ENCODE data around the gene BCL2L1. TPM values are rescaled to one million over a fixed set of nuclear protein-coding genes. Genes with fewer than 3 reads are reported as not detected.
"Not testable (repeated sequence)": the region's sequence is repeated elsewhere in the genome, so short reads cannot be mapped to it uniquely, and the experiment has no call there.

Gene BCL2L1
- 54.8 TPM for total RNA-seq
- long read RNA-seq, partial matches to known transcripts, result 0 of 29 reads
- long read RNA-seq, other reads (novel, unspliced or antisense), result 25 of 29 reads

GRCh38 chr20:31722257-31723068 lies at the start of gene BCL2L1:
BCL2L1 (minus strand) TSS chr20:31722868; CDS start chr20:31722218, 650 bp downstream.
- intact Hi-C loops (cut with micrococcal nuclease), result loop anchor here (5.0 kb wide), 1 partner anchor 60 kb away; no protein-coding TSS in a partner anchor
- DNase-seq (peak; percentile 92), ATAC-seq (peak; percentile 85)

GRCh38 chr20:31770243-31770642 lies 47.6 kb upstream of the BCL2L1 start:
- no peak for ATAC-seq
- intact Hi-C loops (cut with micrococcal nuclease), result no loop called here
- DNase-seq, result no peak

GRCh38 chr20:31769681-31770080 lies 47.0 kb upstream of the BCL2L1 start:
- intact Hi-C loops (cut with micrococcal nuclease), result no loop called here
- ATAC-seq (no peak), DNase-seq (no peak)

- intact Hi-C loops (cut with micrococcal nuclease), result no loop called here
- DNase-seq (no peak), ATAC-seq (no peak)
Measured at GRCh38 chr20:31767805-31768204, 45.1 kb upstream of the BCL2L1 start.

- no peak for DNase-seq
- intact Hi-C loops (cut with micrococcal nuclease), result no loop called here
- ATAC-seq, result no peak
Measured at GRCh38 chr20:31764641-31765305, 42.1 kb upstream of the BCL2L1 start.

- DNase-seq (no peak), ATAC-seq (no peak)
- intact Hi-C loops (cut with micrococcal nuclease), result no loop called here
Measured at GRCh38 chr20:31760519-31761240, 38.0 kb upstream of the BCL2L1 start.

GRCh38 chr20:31759836-31760518 lies 37.3 kb upstream of the BCL2L1 start:
- DNase-seq (no peak), ATAC-seq (no peak)
- intact Hi-C loops (cut with micrococcal nuclease), result no loop called here

- DNase-seq, result no peak
- intact Hi-C loops (cut with micrococcal nuclease), result no loop called here
- no peak for ATAC-seq
Measured at GRCh38 chr20:31758991-31759390, 36.3 kb upstream of the BCL2L1 start.

GRCh38 chr20:31758521-31758920 lies 35.9 kb upstream of the BCL2L1 start:
- ATAC-seq (no peak), DNase-seq (no peak)
- intact Hi-C loops (cut with micrococcal nuclease), result no loop called here

- intact Hi-C loops (cut with micrococcal nuclease), result no loop called here
- no peak for ATAC-seq
- no peak for DNase-seq
Measured at GRCh38 chr20:31757254-31757653, 34.6 kb upstream of the BCL2L1 start.

GRCh38 chr20:31751126-31751525 lies 28.5 kb upstream of the BCL2L1 start:
- DNase-seq (no peak), ATAC-seq (no peak)
- intact Hi-C loops (cut with micrococcal nuclease), result no loop called here

GRCh38 chr20:31749223-31749622 lies 26.6 kb upstream of the BCL2L1 start:
- DNase-seq (no peak), ATAC-seq (no peak)
- intact Hi-C loops (cut with micrococcal nuclease), result no loop called here

- intact Hi-C loops (cut with micrococcal nuclease), result no loop called here
- no peak for DNase-seq
- peak; percentile 36 for ATAC-seq
Measured at GRCh38 chr20:31747640-31748039, 25.0 kb upstream of the BCL2L1 start.

GRCh38 chr20:31747028-31747427 lies 24.4 kb upstream of the BCL2L1 start:
- ATAC-seq; intact Hi-C loops (cut with micrococcal nuclease); DNase-seq: not testable (repeated sequence)

GRCh38 chr20:31746068-31746878 lies 23.6 kb upstream of the BCL2L1 start:
- DNase-seq, result no peak
- intact Hi-C loops (cut with micrococcal nuclease), result no loop called here
- no peak for ATAC-seq

- intact Hi-C loops (cut with micrococcal nuclease), result no loop called here
- ATAC-seq, result no peak
- DNase-seq, result no peak
Measured at GRCh38 chr20:31740656-31741323, 18.1 kb upstream of the BCL2L1 start.

GRCh38 chr20:31740208-31740607 lies 17.5 kb upstream of the BCL2L1 start:
- intact Hi-C loops (cut with micrococcal nuclease), result no loop called here
- DNase-seq (no peak), ATAC-seq (no peak)

GRCh38 chr20:31739550-31739977 lies 16.9 kb upstream of the BCL2L1 start:
- ATAC-seq (no peak), DNase-seq (no peak)
- intact Hi-C loops (cut with micrococcal nuclease), result no loop called here

All from left ventricle myocardium superior (tissue), 1 donor.